HG03460 (cell line): Measurements from ENCODE around the gene RHOXF2.
A peak's percentile ranks its signal among the peaks of the same experiment; 100 is the strongest.
"Not testable (repeated sequence)": the region's sequence is repeated elsewhere in the genome, so short reads cannot be mapped to it uniquely, and the experiment has no call there.

Source experiments
- ATAC-seq: cut with Tn5 transposase; IDR thresholded peaks from one replicate; pipeline ENCODE4 v1.9.1; 2021; ENCODE audit not compliant: unreplicated experiment

Gene RHOXF2, protein sequence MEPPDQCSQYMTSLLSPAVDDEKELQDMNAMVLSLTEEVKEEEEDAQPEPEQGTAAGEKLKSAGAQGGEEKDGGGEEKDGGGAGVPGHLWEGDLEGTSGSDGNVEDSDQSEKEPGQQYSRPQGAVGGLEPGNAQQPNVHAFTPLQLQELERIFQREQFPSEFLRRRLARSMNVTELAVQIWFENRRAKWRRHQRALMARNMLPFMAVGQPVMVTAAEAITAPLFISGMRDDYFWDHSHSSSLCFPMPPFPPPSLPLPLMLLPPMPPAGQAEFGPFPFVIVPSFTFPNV

DNA sequence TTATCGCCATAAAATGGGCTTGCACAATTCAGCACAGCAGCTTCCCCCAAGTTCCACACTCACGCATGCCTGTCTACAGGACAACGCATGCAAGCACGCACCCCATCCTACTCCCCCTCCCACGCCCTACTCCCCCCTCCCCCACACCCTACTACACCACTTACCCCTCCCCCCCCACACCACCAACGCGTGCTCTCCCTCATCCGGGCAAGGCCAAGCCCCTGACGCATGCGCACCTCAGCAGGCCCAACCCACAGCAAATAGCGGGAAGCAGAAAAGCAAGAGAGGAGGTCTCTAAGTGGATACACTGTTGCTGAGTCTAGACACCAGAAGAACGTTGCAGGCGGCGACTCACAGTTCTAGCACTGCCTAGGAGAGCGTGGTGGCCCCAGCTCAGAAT, at the start of gene RHOXF2:
Gene RHOXF2, plus strand, starts transcription at position 301 of the 400 bp plus-strand sequence. CDS start 138 bp downstream, outside the sequence.
- not testable (repeated sequence) for ATAC-seq

DNA sequence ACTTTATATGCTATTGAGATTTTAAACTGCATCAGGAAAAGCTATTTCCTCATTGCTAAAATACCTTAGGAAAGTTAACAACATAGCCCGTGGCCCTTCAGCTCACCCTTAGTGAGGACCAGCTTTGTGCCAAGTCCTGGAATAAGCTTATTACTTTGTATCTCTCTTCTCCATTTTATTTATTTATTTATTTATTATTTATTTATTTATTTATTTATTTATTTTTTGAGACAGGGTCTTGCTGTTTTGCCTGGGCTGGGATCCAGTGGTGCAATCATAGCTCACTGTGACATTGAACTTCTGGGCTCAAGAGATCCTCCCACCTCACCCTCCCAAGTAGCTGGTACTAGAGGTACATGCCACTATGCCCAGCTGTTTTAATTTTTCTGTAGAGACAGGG, 49.0 kb upstream of the RHOXF2 start:
- ATAC-seq, result no peak

DNA sequence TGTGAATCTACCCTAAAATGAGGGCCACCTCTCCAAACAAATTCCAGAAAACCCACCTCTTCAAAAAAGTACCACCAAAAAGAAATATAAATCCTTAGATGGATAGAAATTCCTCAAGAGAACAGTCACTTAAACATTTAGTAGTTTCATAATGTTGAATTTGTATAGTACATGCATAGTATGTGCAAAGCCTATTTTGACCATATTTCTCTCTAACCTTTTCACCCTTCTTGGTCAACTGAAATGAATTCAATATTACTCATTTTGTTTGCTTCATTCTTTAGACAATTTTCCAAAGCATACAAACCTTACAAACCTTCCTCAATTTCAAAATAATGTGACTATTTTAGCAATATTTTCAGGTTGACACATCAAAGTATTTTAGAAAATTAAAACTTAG, 46.8 kb upstream of the RHOXF2 start:
- no peak for ATAC-seq

DNA sequence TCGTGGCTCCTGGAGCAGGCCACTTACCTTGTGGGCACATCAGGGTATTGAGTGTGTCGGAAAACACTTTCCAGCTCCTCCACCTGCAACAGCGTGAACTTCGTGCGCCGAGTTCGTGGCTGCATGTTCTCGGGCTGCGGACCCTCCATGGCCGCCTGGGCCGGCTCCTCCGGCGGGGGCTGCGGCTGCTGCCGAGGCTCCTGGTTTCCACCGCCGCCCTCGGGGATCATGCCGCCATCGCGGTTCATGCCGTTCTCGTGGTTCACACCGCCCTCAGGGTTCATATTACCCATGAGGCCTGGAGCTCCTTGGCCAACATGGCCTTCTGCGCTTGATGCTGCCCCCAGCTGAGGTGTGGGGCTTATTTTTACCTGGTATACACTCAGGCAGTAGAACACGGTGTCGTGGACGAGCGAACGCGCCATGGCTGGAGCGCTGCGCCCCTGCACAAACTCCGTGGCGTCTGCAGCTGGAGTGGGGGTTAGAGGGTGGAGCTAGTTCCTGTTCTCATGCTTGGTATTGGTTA, 42.9 kb upstream of the RHOXF2 start, which contains the start of gene RHOXF1:
Gene RHOXF1, minus strand, starts transcription at position 476 of the 526 bp plus-strand sequence. Its CDS starts 51 bp downstream, at position 425.
- ATAC-seq, result no peak

DNA sequence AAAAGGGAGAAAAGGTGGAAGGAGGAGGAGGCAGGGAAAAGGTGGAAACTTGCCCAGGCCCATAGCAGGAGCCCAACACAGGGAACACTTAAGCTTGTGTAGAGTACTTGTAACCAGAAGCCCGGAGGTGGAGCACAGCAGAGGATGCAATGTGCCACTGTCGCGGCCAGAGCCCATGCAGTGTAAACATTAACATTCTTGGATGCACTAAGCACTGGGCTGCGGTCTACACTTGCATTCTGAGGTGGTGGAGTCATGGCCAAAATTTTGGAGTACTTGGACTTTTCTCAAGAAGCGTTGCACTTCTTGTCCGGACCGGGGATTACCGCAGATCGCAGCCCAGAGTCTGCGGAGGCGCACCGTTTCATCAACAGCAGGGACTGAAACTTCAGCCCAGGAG, 38.2 kb upstream of the RHOXF2 start:
- no peak for ATAC-seq

DNA sequence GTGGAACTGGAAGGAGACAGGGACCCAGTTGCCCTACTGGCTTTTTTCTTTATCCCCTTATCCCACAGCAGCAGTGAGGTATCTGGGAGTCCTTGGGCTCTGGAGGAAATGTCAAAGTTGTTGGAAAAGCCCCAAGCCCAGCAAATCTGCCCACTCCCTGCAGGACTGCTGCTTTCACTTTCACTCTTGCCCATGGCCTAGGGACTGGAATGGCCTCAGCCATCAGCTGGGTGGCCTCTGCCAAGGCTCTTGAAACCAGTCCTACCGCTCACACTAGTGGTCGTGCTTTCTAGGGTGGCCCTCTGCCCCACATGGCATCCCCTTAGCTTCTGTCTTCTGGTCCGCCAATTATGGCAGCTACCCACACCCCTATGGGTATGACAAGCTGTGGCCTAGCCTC, 33.0 kb upstream of the RHOXF2 start:
- ATAC-seq, result no peak

DNA sequence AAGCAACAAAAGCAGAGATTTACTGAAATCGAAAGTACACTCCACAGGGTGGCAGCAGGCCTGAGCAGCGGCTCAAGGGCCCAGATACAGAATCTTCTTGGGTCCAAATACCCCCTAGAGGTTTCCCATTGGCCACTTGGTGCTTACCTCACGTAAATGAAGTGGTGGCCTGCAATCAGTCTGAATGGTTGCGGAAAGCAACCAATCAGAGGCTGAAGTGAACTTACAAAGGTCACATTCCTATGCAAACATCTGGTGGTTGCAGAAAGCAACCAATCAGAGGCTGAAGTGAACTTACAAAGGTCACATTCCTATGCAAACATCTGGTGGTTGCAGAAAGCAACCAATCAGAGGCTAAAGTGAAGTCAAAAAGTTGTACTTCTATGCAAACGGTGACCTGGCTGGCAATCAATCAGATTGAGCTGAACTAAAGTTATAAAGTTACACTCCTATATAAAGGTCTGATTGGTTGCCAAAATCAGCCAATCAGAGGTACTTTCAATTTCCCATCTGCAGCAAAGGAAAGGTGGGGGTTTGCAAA, 30.0 kb upstream of the RHOXF2 start:
- ATAC-seq, result not testable (repeated sequence)

DNA sequence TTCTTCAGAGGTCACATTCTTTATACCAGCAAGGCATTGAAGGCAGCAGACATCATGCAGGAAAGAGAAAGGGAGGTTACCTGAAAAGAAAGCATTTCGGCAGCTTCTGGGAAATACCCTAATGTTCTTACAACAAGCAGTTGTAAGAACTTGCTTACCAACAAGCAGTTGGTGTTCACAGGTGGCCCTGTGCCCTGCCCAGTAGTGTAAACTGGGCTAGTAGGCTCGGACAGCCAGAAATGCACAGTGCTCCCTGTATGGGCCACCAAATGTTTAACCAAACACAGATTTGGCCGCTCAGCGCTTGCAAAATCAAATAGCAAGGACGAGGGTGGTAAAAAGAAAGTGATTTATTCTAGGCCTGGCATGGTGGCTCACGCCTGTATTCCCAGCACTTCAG, 22.3 kb upstream of the RHOXF2 start:
- ATAC-seq, result no peak

DNA sequence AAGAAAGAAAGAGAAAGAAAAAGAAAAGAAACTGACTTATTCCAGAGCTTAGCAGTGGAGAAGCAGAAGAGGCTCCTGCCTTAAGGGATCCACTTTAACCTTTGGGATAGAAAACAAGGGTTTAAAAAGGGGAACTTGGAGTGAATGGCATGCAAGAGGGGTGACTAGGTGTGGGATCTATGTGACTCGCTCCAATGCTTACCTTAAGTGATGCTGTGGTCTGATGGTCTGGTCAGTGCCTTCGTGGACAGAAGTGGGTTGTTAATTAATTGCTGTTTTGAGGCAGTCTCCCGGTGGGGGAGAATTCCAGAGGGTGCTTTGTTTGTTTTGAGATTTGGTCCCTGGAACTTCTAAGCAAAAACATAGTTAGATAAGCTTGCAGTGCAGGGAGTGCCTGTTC, 21.6 kb upstream of the RHOXF2 start:
- no peak for ATAC-seq

DNA sequence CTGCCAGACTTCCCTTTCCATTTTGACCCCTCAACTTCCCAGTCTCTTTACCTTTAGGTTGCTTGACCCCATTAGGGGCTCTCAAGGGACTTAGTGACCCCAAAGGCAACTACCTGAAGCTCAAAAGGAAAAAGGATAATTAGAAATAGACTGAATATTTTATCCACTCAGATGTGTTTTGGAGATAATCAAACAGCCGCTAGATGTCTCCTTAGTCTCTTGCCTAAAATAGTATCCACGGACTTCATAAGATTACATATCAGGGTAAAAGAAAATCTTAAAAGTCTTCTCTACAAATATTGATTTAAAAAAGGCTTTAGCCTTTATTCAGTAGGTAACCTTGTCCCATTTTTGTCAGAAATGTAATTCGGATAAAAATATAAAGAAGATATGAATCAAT, 21.0 kb upstream of the RHOXF2 start:
- no peak for ATAC-seq

DNA sequence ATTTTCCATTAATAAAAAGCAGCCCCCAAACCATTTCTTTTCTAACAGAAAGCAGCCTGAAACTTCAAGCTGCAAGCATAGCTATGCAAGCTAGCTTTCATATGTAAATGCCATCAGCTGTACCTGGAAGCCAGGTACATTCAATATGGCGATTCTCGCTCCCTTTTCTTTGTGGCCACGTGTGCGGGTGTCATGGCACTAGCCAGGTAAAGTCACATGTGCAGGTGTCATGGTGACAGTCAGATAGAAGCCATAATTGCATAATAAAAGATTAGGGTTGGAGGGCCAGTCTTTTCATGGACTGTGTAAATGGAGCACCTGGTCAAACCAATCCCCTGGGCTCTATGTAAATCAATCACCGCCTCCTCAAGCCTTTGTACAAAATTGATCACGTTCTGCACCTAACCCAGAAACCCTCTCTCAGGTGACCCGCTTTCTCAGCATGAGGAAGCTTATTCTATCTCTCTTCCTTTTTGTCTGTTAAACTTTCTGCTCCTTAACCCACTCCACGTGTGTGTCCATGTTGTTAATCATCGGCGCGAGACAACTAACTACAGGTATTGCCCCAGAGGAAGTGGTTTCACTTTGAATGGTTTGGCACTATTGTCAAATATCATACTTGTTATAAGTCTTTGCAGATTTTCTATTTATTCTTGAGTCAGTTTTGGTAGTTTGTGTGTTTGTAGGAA, 18.0 kb upstream of the RHOXF2 start:
- ATAC-seq, result no peak

DNA sequence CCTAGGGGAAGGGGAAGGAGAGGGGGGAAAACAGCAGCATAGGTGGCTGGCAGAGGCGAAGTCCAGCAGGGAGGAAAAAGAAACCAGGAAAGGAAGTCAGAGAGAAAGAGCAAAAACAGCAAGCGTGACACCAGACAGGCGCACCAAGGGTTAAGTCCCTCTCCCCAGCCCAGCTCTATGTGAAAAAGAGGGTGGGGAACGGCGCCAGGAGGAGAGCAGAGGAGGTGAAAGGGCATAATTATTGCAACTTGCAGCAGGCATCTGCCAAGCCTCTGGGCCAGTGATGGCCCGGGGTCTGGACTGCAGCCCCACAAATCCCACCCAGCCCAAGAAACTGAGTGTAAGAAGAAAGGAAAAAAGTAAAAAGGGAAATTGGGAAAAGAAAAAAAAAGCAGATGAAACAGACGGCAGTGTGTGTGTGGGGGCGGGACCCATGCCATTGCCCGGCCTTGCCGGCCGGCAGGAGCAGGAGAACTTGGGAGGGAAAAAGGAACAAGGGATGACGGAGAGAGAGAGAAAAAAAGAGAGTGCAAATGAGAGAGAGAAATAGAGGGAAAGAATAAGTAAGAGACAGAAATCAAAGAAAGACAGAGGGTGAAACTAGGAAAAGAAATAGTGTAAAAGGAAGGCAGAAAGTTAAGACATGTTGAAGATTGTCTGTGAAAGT, 14.1 kb upstream of the RHOXF2 start:
- ATAC-seq, result no peak

DNA sequence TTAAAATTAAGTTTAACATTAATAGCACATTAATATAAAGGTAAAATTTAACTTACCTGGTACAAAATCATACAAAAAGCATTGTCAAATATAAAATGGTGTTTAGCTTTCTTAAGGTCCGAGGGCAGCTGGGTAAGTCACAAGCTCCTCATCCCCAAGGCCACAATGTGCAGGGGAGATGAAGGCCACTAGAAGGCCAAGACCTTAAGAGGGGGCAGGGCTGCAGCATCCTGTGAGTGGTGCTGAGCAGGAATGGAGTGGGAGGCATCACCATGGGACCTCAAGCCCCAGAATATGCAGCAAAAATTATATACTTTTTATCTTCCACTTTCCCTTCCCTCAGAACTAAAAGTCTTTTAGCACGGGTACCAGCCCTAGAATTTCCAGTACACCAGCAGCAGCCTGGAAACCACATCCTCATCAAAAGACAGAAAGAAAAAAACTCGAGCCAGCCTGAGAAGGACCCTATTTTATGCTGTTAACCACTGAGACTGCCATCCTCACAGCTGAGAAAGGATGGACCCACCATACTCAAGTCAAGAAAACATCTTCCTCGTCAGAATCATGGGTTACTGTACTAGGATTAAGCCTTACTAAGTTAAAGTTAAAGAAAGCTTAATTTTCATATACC, 13.0 kb upstream of the RHOXF2 start:
- ATAC-seq, result no peak

DNA sequence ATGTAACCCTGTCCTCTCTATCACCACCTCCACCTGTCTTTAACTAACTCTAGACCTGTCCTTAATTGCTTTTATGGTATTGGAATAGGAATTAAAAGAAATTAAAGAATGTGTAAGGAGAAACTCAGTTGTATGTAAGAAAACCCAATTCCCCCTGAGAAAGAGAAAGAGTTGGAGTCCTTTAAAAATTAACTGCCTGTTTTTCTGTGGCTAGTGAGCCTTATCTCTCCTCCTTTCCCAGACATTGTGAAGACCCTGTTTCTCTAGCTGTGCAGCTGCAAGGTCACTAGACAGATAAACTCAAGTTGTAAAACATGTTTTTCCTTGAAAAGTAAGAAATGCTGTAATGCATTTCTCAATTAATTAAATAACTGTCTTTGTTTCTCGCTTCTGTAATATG, 12.1 kb upstream of the RHOXF2 start:
- not testable (repeated sequence) for ATAC-seq

DNA sequence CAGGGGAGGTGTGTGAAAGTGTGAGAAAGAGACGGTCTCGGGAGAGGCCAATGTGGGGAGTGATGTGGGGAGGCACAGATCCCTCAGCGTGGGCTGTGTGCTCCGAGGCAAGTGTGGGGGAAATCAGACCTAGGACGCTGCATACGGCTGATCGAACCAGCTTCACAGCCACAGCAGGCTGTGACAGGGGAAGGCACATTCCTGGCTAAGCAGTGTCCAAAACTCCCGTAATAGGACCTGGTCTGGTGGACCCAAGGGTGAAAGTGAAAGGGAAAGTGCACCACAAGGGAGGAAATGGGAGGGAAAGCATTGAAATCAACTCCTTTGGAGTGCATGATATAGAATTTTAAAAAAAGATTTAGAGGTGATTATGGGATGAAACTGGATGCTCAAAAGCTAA, 10.9 kb upstream of the RHOXF2 start:
- ATAC-seq, result no peak

DNA sequence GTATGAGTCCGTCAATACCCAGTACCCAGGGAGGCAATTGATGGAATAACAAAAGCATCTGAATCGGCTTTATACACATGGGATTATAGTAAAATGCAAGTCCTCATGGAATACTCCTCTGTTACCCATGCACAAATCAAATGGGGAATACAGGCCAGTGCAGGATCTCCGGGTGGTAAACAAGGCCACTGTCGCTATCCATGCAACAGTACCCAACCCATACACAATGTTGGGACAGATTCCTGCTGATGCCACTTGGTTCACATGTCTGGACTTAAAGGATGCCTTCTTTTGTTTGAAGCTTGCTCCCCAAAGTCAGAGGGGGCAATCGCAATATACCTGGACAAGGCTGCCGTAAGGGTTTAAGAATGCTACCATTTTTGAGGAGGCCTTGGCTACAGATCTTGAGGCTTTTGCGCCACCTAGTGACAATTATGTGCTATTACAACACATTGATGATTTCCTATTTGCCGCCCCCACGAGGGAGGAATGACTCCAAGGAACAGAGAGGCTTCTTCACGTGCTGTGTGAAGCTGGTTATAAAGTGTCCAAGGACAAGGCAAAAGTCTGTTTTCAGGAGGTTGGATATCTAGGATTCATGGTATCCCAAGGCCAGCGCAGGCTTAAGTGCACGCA, 8.2 kb upstream of the RHOXF2 start:
- not testable (repeated sequence) for ATAC-seq

DNA sequence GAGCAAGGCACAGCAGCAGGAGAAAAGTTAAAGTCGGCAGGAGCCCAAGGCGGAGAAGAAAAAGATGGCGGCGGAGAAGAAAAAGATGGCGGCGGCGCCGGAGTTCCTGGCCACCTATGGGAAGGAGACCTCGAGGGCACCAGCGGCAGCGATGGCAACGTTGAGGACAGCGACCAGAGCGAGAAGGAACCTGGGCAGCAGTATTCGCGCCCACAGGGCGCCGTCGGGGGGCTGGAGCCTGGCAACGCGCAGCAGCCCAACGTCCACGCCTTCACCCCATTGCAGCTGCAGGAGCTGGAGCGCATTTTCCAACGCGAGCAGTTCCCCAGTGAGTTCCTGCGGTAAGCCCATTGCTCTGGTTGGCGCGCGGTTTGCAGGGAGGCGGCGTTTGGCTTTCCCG, 673 bp downstream of the RHOXF2 start:
- ATAC-seq, result not testable (repeated sequence)

DNA sequence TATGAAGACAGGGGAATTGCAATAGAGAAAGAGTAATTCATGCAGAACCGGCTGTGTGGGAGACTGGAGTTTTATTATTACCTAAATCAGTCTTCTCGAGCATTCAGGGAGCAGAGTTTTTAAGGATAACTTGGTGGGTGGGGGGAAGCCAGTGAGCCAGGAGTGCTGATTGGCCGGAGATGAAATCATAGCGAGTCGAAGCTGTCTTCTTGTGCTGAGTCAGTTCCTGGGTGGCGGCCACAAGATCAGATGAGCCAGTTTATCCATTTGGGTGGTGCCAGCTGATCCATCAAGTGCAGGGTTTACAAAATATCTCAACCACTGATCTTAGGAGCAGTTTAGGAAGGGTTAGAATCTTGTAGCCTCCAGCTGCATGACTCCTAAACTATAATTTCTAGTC, 34.8 kb downstream of the RHOXF2 start:
- ATAC-seq, result not testable (repeated sequence)

DNA sequence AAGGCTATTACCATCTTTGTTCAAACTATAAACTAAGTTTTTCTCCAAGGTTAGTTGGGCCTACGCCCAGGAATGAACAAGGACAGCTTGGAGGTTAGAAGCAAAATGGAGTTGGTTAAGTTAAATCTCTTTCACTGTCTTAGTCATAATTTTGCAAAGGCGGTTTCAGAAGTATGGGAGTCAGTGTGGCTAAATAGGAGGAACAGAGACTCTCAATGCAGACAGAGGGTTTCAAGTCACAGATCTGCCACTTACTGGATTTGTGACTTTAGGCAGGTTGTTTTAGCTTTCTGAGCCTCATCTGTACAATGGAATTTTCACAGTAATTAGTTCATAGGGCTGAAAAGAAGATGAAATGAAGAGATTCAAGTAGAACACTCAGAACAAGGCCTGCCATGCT, 35.3 kb downstream of the RHOXF2 start:
- ATAC-seq, result peak; percentile 76

DNA sequence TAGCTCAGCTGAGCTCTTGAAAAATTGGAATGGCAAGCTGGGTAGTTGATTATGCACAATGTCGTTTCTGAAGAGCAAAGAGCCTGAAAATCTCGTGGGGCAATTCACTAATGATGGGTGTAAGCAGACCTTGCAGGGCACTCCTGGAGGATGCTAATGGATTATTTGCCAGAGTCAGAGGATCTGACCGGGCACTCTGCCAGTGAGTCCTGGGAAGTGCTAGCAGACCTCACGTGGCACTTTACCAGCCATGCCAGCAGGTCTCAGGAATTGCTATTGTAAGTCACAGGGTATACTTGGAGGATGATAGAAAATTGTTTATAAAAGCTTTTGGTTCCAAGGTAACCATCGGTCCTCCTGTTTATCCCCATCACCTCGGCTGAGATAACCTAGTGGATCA, 37.4 kb downstream of the RHOXF2 start:
- not testable (repeated sequence) for ATAC-seq
